ENCODE data around the gene ZBTB5. TPM values are rescaled to one million over a fixed set of nuclear protein-coding genes. Genes with fewer than 3 reads are reported as not detected.

Gene ZBTB5
- total and polyA plus RNA-seq, 2 of the 13 experiments (the other 11 are each of a cell fraction or from before 2014, with no cell fraction given), result 12.5 to 20.5 TPM

DNA sequence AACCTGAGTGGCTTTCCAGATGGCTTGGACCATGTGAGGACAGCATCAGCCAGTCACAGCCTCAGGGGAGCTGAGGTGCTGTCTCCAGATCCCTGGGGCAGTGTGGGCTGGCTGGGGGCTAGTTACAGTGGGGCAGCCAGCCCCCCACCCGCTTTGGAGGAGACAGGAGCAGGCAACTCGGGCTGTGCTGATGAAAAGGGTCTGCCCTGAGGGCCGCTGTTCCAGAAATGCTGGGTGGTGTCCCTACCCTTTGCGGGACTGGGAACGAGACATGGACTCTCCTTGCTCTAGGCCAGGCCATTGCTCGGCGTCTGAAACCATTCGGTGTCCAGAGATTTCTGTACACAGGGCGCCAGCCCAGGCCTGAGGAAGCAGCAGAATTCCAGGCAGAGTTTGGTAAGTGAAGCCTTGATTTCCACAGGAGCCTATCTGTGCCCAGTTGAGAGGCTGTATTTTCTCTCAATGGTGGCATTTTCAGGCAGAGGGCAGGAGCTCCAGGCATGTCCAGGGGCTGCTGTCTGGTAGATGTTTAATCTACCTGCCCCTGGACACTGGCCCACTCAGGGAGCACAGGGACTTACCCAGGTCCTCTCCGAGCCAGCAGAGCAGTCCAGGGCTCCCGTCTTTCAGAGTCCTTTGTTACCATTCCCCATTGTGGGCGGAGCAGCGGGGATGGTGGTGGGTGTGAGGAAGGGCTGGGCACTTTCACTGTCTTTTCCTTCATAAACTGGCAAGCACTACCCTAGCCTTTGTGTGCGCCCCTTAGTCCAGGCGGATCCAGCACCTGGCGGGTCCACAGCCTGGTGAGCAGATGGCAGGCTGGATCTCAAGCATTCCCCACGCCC is 35.6 kb downstream of the ZBTB5 start:
- Histone ChIP-seq H3K4me2 (ENCODE audit: low read depth, low read length) (no peak overlapping the region; the same call in 1 of the 2 replicates), H3K27ac (ENCODE audit: extremely low read length, insufficient read depth, low read length) (peak overlapping the region; percentile 38), H3K9me3 (ENCODE audit: low read length) (no peaks in the 10 kb centered on the region), H4K20me1 (ENCODE audit: insufficient read depth, low read length) (peaks cover 4% of the 10 kb centered on the region; the same call in 1 of the 2 replicates), H3K9ac (ENCODE audit: insufficient read depth, low read depth, low read length) (no peak overlapping the region), H3K4me1 (ENCODE audit: insufficient read depth, low read length) (peaks cover 36% of the 10 kb centered on the region), H3K27me3 (ENCODE audit: control insufficient read depth in 1 of 2, insufficient read depth in 2 of 2, low read length in 2 of 2) (no peaks in the 10 kb centered on the region), H3K4me3 (replicated peaks in 1 of 3; ENCODE audit: insufficient read depth in 1 of 3, low read depth in 2 of 3, low read length in 3 of 3) (no peak overlapping the region), H3K36me3 (replicated peaks in 1 of 2; ENCODE audit: control insufficient read depth in 1 of 2, insufficient read depth in 2 of 2, low read length in 2 of 2) (peaks cover 20 to 46% of the 10 kb centered on the region in 2 experiments; a peak in 4 of 5 replicates), H2AFZ (ENCODE audit: low read length) (no peak overlapping the region), H3K79me2 (ENCODE audit: insufficient read depth, low read length) (peaks cover 9% of the 10 kb centered on the region)
- ATAC-seq (peak; percentile 9), DNase-seq (ENCODE audit: low spot score) (no peak), FAIRE-seq (no peak)
- WGBS (ENCODE audit: low lambda C conversion rate), result 93% methylated on average over 7 of the region's 17 CpGs
- intact Hi-C loops (cut with micrococcal nuclease; ENCODE audit: unreplicated experiment) (loop anchor here (2.0 kb wide), 1 partner anchor 15 kb away; no protein-coding TSS in a partner anchor), in situ Hi-C loops (cut with HindIII; ENCODE audit: extremely low pct_ligation_motif_present, low pct_unique_long_range_greater_than_20kb) (no loop called here)
- ChIA-PET POLR2A (interaction anchor here (1.9 to 2.2 kb wide), 3 partner anchors 8 to 36 kb away, joined by 8 to 16 read pairs (median 14); partner anchors contain the start of genes GRHPR and ZBTB5), CTCF (ENCODE audit: low intra/inter-chr PET ratio, low total read pairs) (no interaction called here)
- BruUV-seq (replicated peaks), result no TSS peak
- TF ChIP-seq GABPA (IDR thresholded peaks at IDR 0.05; ENCODE audit: low read depth, low read length) (no peak), GABPA (CRISPR knock-in tag; IDR thresholded peaks at IDR 0.05; ENCODE audit: low read depth) (no peak), ZNF350 (CRISPR knock-in tag; IDR thresholded peaks at IDR 0.05; ENCODE audit: borderline replicate concordance, low read depth) (no peak)
- TF ChIP-seq, protein P1, sequence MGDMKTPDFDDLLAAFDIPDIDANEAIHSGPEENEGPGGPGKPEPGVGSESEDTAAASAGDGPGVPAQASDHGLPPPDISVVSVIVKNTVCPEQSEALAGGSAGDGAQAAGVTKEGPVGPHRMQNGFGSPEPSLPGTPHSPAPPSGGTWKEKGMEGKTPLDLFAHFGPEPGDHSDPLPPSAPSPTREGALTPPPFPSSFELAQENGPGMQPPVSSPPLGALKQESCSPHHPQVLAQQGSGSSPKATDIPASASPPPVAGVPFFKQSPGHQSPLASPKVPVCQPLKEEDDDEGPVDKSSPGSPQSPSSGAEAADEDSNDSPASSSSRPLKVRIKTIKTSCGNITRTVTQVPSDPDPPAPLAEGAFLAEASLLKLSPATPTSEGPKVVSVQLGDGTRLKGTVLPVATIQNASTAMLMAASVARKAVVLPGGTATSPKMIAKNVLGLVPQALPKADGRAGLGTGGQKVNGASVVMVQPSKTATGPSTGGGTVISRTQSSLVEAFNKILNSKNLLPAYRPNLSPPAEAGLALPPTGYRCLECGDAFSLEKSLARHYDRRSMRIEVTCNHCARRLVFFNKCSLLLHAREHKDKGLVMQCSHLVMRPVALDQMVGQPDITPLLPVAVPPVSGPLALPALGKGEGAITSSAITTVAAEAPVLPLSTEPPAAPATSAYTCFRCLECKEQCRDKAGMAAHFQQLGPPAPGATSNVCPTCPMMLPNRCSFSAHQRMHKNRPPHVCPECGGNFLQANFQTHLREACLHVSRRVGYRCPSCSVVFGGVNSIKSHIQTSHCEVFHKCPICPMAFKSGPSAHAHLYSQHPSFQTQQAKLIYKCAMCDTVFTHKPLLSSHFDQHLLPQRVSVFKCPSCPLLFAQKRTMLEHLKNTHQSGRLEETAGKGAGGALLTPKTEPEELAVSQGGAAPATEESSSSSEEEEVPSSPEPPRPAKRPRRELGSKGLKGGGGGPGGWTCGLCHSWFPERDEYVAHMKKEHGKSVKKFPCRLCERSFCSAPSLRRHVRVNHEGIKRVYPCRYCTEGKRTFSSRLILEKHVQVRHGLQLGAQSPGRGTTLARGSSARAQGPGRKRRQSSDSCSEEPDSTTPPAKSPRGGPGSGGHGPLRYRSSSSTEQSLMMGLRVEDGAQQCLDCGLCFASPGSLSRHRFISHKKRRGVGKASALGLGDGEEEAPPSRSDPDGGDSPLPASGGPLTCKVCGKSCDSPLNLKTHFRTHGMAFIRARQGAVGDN (CRISPR knock-in tag; IDR thresholded peaks at IDR 0.05), result no peak
- TF ChIP-seq, protein P2, sequence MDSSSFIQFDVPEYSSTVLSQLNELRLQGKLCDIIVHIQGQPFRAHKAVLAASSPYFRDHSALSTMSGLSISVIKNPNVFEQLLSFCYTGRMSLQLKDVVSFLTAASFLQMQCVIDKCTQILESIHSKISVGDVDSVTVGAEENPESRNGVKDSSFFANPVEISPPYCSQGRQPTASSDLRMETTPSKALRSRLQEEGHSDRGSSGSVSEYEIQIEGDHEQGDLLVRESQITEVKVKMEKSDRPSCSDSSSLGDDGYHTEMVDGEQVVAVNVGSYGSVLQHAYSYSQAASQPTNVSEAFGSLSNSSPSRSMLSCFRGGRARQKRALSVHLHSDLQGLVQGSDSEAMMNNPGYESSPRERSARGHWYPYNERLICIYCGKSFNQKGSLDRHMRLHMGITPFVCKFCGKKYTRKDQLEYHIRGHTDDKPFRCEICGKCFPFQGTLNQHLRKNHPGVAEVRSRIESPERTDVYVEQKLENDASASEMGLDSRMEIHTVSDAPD (CRISPR knock-in tag; IDR thresholded peaks at IDR 0.05), result no peak
- TF ChIP-seq, protein P3, sequence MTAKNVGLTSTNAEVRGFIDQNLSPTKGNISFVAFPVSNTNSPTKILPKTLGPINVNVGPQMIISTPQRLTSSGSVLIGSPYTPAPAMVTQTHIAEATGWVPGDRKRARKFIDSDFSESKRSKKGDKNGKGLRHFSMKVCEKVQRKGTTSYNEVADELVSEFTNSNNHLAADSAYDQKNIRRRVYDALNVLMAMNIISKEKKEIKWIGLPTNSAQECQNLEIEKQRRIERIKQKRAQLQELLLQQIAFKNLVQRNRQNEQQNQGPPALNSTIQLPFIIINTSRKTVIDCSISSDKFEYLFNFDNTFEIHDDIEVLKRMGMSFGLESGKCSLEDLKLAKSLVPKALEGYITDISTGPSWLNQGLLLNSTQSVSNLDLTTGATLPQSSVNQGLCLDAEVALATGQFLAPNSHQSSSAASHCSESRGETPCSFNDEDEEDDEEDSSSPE (CRISPR knock-in tag; IDR thresholded peaks at IDR 0.05), result no peak

All from HepG2 (cell line).